GM18499 (cell line): ENCODE results near the gene JOSD2.
"Not testable (repeated sequence)": the region's sequence is repeated elsewhere in the genome, so short reads cannot be mapped to it uniquely, and the experiment has no call there.

Source experiments
- ATAC-seq: cut with Tn5 transposase; IDR thresholded peaks from one replicate; pipeline ENCODE4 v1.9.1; 2021; ENCODE audit warnings: moderate number of reproducible peaks; ENCODE audit not compliant: insufficient read depth, unreplicated experiment

Gene JOSD2

GRCh38 chr19:50478901-50479715 is 31.9 kb downstream of the JOSD2 start:
- ATAC-seq: no peak

DNA sequence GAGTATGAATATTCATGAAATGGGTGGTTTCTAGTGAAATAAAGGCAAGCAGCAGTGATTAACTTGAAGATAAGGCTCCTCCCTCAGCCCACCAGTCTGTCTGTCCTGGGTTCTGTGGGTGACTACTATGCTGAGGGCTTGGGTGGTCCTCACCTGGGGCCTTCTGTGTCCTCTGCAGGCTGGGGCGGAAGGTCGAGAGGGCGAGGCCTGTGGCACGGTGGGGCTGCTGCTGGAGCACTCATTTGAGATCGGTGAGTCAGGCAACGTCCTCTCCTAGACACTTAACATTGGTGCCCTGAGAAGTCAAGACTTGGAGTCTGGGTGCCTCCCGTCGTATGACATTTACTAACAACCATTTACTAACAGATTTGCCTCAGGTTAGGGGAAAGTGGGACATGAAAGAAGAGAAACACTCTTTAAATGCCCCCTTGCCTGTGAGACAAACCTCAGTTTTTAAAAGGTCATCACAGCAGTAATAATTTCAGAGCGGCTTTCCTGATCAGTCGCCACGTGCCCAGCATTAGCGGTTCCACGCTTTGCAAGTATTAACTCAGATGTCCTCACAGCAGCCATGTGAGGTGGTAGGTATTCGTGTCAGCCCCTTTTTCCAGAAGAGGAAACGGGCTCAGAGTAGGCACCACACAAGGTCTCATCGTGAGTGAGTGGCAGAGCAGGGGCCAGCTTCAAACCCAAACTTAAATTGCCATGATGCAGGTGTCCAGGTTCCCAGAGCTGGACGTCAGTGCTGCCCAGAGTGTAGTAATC is 33.1 kb downstream of the JOSD2 start:
- no peak for ATAC-seq

DNA sequence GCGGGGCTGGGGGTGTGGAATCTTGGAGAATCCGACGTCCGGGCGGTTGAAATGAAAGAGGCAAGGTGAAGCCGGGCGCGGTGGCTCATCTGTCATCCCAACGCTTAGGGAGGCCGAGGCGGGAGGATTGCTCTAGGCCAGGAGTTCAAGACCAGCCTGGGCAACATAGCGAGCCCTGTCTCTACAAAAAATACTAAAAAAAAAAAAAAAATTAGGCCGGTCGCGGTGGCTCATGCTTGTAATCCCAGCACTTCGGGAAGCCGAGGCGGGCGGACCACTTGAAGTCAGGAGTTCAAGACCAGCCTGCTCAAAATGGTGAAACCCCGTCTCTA is 34.1 kb downstream of the JOSD2 start:
- ATAC-seq: no peak

DNA sequence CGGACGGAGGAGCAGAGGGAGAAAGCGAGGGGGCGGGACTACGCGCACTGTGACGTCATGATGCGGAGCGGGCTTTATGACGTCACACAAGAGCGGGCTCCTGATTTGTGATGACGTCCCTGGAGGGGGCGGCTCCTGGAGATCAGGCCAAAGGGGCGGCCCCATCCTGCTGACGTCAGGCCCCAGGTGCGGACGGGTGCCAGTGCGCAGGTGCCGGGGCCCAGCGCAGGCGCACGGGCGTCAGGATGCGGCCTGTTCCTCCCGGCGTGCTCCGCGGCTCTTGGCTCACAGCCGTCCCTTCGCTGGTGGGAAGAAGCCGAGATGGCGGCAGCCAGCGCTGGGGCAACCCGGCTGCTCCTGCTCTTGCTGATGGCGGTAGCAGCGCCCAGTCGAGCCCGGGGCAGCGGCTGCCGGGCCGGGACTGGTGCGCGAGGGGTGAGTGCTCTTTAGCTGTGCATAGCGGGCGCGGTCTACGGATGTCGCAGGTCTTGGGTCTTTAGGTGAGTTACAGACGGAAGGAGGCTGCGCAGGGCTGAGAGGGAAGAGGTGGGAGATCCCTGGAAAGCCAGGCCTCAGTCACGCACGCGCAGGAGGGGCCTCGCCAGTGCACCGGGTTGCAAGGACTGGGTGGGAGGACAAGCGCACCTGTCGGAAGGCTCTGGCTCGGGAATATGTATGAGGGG is 34.6 kb downstream of the JOSD2 start, which contains the start of the genes EMC10 and GARIN5A:
Gene EMC10, plus strand, starts transcription at position 284 of the 683 bp plus-strand sequence. Its CDS starts 38 bp downstream, at position 322.
Gene GARIN5A, minus strand, starts transcription at position 625 of the 683 bp plus-strand sequence. Its CDS starts 460 bp downstream, at position 165.
- peak; percentile 41 for ATAC-seq

DNA sequence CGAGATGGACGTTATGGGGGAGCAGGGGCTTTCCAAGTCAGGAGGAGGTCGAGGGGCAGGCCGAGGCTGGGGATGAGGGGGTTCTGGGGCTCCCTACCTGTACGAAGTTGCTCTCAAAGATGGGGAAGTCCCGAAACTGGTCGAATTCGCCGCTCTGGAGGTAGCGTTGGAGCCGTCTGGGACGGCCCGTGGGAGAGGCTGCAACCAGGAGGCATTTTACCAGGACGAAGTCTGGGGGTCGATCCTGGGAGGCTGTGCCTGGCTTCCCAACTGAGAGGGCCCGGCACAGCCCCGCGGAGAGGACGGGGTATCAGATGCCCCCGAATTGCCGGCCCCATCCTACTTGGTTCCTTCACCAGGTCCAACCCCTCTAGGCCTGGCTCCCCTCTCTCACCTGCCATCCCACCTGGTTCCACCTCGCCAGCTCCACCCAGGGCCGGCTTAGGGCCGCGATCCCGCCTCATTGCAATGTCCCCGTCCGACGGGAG is 35.2 kb downstream of the JOSD2 start:
- no peak for ATAC-seq

DNA sequence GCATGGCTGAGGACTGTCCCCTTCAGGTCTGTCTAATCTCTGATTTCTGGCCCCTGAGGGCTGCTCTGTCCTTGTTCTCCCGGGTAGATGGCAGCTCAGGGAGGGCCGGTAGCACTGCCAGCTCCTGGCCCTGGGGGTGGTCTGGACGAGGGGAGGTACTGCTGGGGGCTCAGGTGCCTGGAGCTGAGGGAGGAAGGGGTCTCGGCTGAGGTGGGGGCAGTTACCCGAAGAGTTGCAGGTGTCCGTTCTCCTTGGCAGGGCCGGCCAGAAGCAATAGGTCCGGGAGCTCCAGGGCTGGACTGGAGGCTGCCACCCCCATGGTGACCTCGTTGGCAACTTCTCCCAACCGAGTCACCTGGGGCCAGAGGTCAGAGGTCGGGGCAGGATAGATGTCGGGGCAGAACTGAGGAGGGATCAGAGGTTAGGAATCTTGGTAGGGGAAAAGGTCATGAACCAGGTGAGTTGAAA is 35.9 kb downstream of the JOSD2 start:
- ATAC-seq: no peak

DNA sequence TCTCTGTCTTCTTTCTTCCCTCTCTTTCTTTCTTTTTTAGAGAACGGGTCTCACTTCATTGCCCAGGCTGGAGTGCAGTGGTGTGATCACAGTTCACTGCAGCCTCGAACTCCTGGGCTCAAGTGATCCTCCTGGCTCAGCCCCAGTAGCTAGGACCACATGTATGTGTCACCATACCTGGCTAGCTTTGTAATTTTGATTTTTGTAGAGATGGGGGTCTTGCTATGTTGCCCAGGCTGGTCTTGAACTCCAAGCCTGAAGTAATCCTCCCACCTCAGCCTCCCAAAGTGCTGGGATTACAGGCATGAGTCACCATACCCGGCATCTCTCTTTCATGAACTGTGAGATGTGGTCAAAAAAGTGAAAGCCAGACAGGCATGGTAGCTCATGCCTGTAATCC is 37.7 kb downstream of the JOSD2 start:
- not testable (repeated sequence) for ATAC-seq

DNA sequence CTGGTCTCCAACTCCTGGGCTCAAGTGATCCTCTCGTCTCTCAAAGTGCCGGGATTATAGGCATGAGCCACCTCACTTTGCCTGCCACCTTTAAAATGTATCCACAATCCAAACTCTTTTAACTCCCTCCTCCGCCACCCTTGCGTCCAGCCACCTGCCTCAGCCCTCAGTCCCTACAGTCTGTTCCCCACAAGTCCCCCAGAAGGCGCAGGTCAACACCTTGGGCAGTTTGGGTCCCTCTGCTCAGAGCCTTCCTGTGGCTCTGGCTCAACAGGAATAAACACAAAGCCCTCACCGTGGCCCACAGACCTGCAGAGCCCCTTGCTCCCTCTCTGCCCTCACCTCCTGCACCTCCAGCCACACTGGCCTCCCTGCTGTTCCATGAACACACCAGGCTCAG is 42.2 kb downstream of the JOSD2 start:
- no peak for ATAC-seq

GRCh38 chr19:50467566-50467965 is 43.4 kb downstream of the JOSD2 start:
- ATAC-seq: no peak

DNA sequence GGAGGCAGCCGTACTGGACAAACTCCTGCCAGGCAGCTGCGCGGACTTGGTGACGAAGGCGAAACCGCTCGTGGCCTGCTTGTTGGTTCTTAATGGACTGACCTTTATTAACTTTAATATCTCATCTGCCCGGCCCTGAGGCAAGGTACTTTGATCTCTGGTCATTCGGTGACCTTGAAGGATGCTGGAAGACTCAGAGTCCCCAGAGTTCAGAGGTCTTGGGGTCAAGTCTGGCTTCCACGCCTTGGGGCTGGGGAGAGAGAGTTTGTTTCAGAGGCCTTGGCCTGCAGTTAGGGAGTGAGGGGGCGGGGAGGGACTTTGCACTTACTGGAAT is 44.3 kb downstream of the JOSD2 start:
- no peak for ATAC-seq

GRCh38 chr19:50465986-50466705 is 44.8 kb downstream of the JOSD2 start:
- ATAC-seq: no peak

DNA sequence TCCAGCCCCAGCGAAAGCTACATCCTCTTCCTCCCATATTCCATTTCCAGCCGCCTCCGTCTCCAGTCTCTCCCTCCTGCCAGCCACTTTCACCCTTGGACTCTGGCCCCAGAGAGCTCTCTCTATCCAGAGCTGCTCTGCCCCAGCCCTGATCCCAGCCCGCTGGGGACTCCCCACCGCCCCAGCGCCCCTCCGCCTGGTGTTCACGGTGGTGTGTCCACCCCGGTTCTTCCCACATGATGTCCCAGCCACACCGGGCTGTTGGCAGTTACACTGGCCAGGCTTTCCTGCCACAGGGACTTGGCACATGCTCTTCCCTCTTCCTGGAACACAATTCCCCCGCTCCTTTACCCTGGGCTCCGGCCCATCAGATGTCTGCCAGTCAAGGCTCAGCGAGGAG is 46.0 kb downstream of the JOSD2 start:
- ATAC-seq: no peak

GRCh38 chr19:50464348-50464747 is 46.6 kb downstream of the JOSD2 start:
- ATAC-seq: no peak

- no peak for ATAC-seq
Measured at GRCh38 chr19:50462970-50463369, 48.0 kb downstream of the JOSD2 start.

DNA sequence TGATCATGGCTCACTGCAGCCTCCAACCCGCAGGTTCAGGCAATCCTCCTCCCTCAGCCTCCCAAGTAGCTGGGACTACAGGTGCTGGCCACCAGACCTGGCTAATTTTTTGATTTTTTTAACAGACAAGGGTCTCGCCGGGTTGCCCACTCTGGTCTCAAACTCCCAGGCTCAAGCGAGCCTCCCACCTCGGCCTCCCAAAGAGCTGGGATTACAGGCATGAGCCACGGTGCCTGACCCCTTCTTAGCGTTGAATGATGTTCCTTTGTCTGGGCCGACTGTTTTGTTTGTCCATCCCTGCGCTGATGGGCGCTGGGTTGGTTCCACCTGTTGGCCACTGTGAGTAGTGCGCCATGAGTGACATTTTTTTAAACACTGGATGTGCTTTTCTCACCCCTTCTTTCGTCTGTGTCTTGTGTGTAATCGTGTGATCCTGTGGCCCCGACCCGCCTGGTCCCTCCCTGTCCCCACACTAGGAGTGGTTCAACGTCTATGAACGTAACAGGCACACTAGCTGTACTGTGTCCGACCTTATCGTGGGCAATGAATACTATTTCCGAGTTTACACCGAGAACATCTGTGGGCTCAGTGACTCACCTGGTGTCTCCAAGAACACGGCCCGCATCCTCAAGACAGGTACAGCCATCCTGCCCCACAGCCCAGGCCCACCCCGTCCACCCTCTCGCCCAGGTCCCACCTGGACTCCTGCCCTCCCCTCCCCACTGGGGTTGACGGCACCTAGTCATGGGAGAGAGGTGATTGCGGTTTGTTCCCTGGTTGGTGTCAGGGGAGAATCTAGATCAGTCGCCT is 49.7 kb downstream of the JOSD2 start:
- ATAC-seq: no peak

GRCh38 chr19:50460161-50460765 is 50.7 kb downstream of the JOSD2 start:
- ATAC-seq: no peak

GRCh38 chr19:50459638-50460037 is 51.4 kb downstream of the JOSD2 start:
- ATAC-seq: no peak

DNA sequence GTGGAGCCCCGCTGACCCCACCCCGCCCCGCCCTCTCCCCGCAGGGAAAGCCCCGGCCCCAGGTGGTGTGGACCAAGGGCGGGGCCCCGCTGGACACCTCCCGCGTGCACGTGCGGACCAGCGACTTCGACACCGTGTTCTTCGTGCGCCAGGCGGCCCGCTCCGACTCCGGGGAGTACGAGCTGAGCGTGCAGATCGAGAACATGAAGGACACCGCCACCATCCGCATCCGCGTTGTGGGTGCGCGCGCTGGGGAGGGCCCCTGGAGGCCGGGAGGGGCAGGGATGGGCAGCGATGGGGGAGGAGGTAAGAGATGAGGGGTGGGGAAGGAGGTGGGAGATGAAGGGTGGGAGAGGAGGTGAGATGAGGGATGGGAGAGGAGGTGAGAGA is 51.9 kb downstream of the JOSD2 start:
- ATAC-seq: no peak
